ENCODE measurements around the gene PRADC1. TPM values are rescaled to one million over a fixed set of nuclear protein-coding genes. Genes with fewer than 3 reads are reported as not detected.

PRADC1 gene
- total and polyA plus RNA-seq, 2 donors (not counting 1 experiment from before 2014, with no cell fraction given) = 11.7 to 12.3 TPM

DNA sequence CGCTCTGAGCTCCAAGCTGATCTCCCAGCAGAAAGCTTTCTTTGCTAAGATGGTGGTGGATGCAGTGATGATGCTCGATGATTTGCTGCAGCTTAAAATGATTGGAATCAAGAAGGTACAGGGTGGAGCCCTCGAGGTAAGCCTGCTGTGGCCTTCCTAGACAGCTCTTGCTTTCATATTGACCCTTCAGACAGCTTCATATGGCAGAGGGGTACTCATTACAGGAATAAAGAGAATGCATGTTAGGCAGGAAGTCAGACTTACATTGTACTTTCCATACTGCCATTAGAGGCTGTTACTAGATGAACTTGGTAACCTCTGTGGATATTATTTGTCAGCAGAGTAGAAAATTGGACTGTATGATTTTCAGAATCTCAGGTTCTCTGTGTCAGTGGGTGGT, 11.5 kb upstream of the PRADC1 start:
- Histone ChIP-seq H3K9me3 (ENCODE audit: control insufficient read depth, insufficient read depth, low read depth, low read length) (no peaks in the 10 kb centered on the region), H4K20me1 (ENCODE audit: control insufficient read depth, extremely low read depth, insufficient read depth, low read length) (no peaks in the 10 kb centered on the region), H2AFZ (ENCODE audit: low read length) (no peak overlapping the region), H3K4me3 (replicated peaks in 1 of 4; ENCODE audit: control extremely low read depth in 1 of 4, insufficient read depth in 1 of 4, low read depth in 3 of 4, low read length in 4 of 4) (no peak overlapping the region), H3K36me3 (ENCODE audit: control insufficient read depth, insufficient read depth, low read length) (peaks cover 26% of the 10 kb centered on the region), H3K9ac (ENCODE audit: insufficient read depth, low read length) (no peak overlapping the region), H3K4me2 (ENCODE audit: extremely low read depth, insufficient read depth, low read length) (no peak overlapping the region), H3K27me3 (ENCODE audit: control insufficient read depth, insufficient read depth, low read length) (no peaks in the 10 kb centered on the region), H3K27ac (ENCODE audit: insufficient read depth, low read length) (no peak overlapping the region), H3K4me1 (ENCODE audit: control insufficient read depth, extremely low read depth, insufficient read depth, low read length) (no peaks in the 10 kb centered on the region), H3K79me2 (ENCODE audit: control insufficient read depth, insufficient read depth, low read length) (peaks cover 15% of the 10 kb centered on the region)
- DNase-seq (ENCODE audit: low read depth in 2 of 2) = no peak
- TF ChIP-seq EZH2 (IDR thresholded peaks at IDR 0.05; ENCODE audit: low read length, missing control alignments) = no peak
- TF ChIP-seq, protein P1, sequence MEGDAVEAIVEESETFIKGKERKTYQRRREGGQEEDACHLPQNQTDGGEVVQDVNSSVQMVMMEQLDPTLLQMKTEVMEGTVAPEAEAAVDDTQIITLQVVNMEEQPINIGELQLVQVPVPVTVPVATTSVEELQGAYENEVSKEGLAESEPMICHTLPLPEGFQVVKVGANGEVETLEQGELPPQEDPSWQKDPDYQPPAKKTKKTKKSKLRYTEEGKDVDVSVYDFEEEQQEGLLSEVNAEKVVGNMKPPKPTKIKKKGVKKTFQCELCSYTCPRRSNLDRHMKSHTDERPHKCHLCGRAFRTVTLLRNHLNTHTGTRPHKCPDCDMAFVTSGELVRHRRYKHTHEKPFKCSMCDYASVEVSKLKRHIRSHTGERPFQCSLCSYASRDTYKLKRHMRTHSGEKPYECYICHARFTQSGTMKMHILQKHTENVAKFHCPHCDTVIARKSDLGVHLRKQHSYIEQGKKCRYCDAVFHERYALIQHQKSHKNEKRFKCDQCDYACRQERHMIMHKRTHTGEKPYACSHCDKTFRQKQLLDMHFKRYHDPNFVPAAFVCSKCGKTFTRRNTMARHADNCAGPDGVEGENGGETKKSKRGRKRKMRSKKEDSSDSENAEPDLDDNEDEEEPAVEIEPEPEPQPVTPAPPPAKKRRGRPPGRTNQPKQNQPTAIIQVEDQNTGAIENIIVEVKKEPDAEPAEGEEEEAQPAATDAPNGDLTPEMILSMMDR (conservative IDR thresholded peaks at IDR 0.05 in 1 of 2, IDR thresholded peaks at IDR 0.05 in 1 of 2; ENCODE audit: low read depth in 1 of 2, low read length in 2 of 2) = no peak

DNA sequence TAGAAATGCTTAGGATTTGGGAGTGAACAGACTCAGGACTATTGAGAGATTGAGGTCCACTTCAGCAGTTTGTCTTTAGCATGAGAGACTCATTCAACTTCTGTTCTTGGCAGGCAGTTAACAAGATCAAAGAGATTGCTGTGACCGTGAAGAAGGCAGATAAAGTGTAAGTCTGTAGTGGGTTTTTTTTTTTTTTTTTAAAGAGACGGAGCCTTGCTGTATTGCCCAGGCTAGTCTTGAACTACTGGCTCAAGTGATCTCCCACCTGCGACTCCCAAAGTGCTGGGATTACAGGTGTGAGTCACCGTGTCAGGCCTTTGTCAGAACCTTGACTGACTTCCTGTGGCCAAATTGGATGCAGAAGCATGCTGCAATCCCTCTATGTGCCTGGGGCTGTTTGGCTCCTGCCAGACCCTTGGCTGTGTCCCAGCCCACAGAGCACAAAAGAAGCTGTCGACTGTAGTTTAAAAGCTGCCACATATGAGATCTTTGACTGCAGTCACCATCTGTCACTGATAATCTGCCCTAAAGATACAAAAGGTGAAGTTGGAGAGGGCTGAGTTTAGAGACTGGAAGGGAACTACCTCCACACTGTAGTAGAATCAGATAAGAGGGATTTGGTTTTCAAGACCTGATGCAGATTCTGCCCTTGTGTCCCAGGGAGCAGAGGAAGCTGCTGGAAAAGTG, 11.0 kb upstream of the PRADC1 start:
- H3K4me3 ChIP-seq (replicated peaks in 1 of 4; ENCODE audit: control extremely low read depth in 1 of 4, insufficient read depth in 1 of 4, low read depth in 3 of 4, low read length in 4 of 4) = no peak overlapping the region
- no peak overlapping the region for H3K4me2 ChIP-seq (ENCODE audit: extremely low read depth, insufficient read depth, low read length)
- H3K9ac ChIP-seq (ENCODE audit: insufficient read depth, low read length) = no peak overlapping the region
- no peaks in the 10 kb centered on the region for H3K4me1 ChIP-seq (ENCODE audit: control insufficient read depth, extremely low read depth, insufficient read depth, low read length)
- no peaks in the 10 kb centered on the region for H4K20me1 ChIP-seq (ENCODE audit: control insufficient read depth, extremely low read depth, insufficient read depth, low read length)
- no peak overlapping the region for H3K27ac ChIP-seq (ENCODE audit: insufficient read depth, low read length)
- H3K79me2 ChIP-seq (ENCODE audit: control insufficient read depth, insufficient read depth, low read length) = peaks cover 20% of the 10 kb centered on the region
- H2AFZ ChIP-seq (ENCODE audit: low read length) = no peak overlapping the region
- no peaks in the 10 kb centered on the region for H3K27me3 ChIP-seq (ENCODE audit: control insufficient read depth, insufficient read depth, low read length)
- peak; percentile 9 to 76 for DNase-seq (ENCODE audit: low read depth in 2 of 2)
- TF ChIP-seq, protein P1 (conservative IDR thresholded peaks at IDR 0.05 in 1 of 2, IDR thresholded peaks at IDR 0.05 in 1 of 2; ENCODE audit: low read depth in 1 of 2, low read length in 2 of 2) = no peak
- TF ChIP-seq EZH2 (IDR thresholded peaks at IDR 0.05; ENCODE audit: low read length, missing control alignments) = no peak
- H3K9me3 ChIP-seq (ENCODE audit: control insufficient read depth, insufficient read depth, low read depth, low read length) = no peaks in the 10 kb centered on the region
- H3K36me3 ChIP-seq (ENCODE audit: control insufficient read depth, insufficient read depth, low read length) = peaks cover 26% of the 10 kb centered on the region

DNA sequence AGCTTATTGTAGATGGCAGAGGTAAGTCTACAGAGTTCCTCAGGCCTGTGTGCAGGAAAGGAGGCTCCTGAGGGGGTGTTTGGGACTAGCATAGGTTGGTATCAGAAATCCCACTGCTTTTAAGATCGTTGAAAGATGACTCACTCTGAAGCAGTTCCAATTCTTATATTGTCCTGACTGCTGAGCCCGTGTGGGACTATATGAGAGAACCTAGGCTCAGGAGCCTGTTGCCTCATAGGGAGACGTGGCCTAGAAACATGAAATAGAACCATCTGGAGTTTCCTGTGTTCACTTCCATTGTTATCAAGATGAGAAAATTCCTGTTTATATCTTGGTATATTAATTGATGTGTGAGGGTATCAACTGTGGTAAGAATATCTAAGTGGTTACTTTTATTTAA, 6.7 kb upstream of the PRADC1 start:
- TF ChIP-seq EZH2 (IDR thresholded peaks at IDR 0.05; ENCODE audit: low read length, missing control alignments) = no peak
- TF ChIP-seq, protein P1 (conservative IDR thresholded peaks at IDR 0.05 in 1 of 2, IDR thresholded peaks at IDR 0.05 in 1 of 2; ENCODE audit: low read depth in 1 of 2, low read length in 2 of 2) = no peak

More for the DNA sequence above, 6.7 kb upstream of the PRADC1 start:
- Histone ChIP-seq H3K9me3 (ENCODE audit: control insufficient read depth, insufficient read depth, low read depth, low read length) (no peaks in the 10 kb centered on the region), H3K27me3 (ENCODE audit: control insufficient read depth, insufficient read depth, low read length) (no peaks in the 10 kb centered on the region), H3K4me1 (ENCODE audit: control insufficient read depth, extremely low read depth, insufficient read depth, low read length) (peaks cover 4% of the 10 kb centered on the region), H3K36me3 (ENCODE audit: control insufficient read depth, insufficient read depth, low read length) (peaks cover 13% of the 10 kb centered on the region), H2AFZ (ENCODE audit: low read length) (no peak overlapping the region), H3K27ac (ENCODE audit: insufficient read depth, low read length) (no peak overlapping the region), H3K9ac (ENCODE audit: insufficient read depth, low read length) (no peak overlapping the region), H3K79me2 (ENCODE audit: control insufficient read depth, insufficient read depth, low read length) (peaks cover 63% of the 10 kb centered on the region), H3K4me3 (replicated peaks in 1 of 4; ENCODE audit: control extremely low read depth in 1 of 4, insufficient read depth in 1 of 4, low read depth in 3 of 4, low read length in 4 of 4) (no peak overlapping the region), H3K4me2 (ENCODE audit: extremely low read depth, insufficient read depth, low read length) (no peak overlapping the region), H4K20me1 (ENCODE audit: control insufficient read depth, extremely low read depth, insufficient read depth, low read length) (no peaks in the 10 kb centered on the region)
- DNase-seq (ENCODE audit: low read depth in 2 of 2) = peak; percentile 44 to 72

Data from fibroblast of lung (primary cell).